Heart left ventricle (tissue), 16 donors: Measurements from ENCODE around the gene PDE6B. TPM values are rescaled to one million over a fixed set of nuclear protein-coding genes. Genes with fewer than 3 reads are reported as not detected.

Experiments
- ATAC-seq, 4 donors: fragments of 200-7000 bp; cut with Tn5 transposase; one replicate each; pipeline ENCODE4 v1.9.1; 2020 to 2022; ENCODE audit warnings: moderate library complexity in 4 of 4, mild to moderate bottlenecking in 3 of 4, moderate number of reproducible peaks in 1 of 4
- DNase-seq, 5 donors: peaks; one replicate each; pipeline ENCODE4 v3.0.0-alpha.2; 2020
- H3K27ac ChIP-seq, 12 donors: fragments of 200-600 bp; sonication (generic) in 4 of 12; one replicate each; pipeline versions ENCODE4 v1.5.0 to v1.8.0; 2016 to 2022; ENCODE audit warnings: mild to moderate bottlenecking in 2 of 12
- H3K27me3 ChIP-seq, 9 donors: fragments of 200-600 bp; sonication (generic) in 2 of 9; one replicate each; pipeline versions ENCODE4 v1.5.1 to v1.8.0; 2016 to 2022; ENCODE audit warnings: mild to moderate bottlenecking in 3 of 9
- H3K36me3 ChIP-seq, 9 donors: fragments of 200-600 bp; sonication (generic) in 2 of 9; one replicate each; pipeline versions ENCODE4 v1.5.0 to v1.8.0; 2018 to 2022; ENCODE audit warnings: mild to moderate bottlenecking in 2 of 9
- H3K4me1 ChIP-seq, 12 donors: fragments of 200-600 bp; sonication (generic) in 4 of 12; one replicate each; pipeline versions ENCODE4 v1.5.0 to v1.8.0; 2016 to 2022; ENCODE audit warnings: mild to moderate bottlenecking in 3 of 12
- H3K4me3 ChIP-seq, 12 donors: fragments of 200-600 bp; sonication (generic) in 4 of 12; one replicate each; pipeline versions ENCODE4 v1.5.0 to v1.8.0; 2017 to 2022; ENCODE audit warnings: mild to moderate bottlenecking in 9 of 12, moderate library complexity in 4 of 12
- H3K9me3 ChIP-seq, 12 donors: fragments of 200-600 bp; sonication (generic) in 4 of 12; one replicate each; pipeline versions ENCODE4 v1.5.0 to v1.8.0; 2016 to 2022; ENCODE audit warnings: mild to moderate bottlenecking in 1 of 12
- POLR2A ChIP-seq, 2 donors: fragments of 450-650 bp; IDR thresholded peaks; one replicate each; pipeline ENCODE4 v1.6.1; 2017; ENCODE audit warnings: antibody characterized with exemption in 2 of 2, mild to moderate bottlenecking in 2 of 2, moderate library complexity in 2 of 2
- WGBS, 4 donors: extraction: QIAGEN DNeasy Blood & Tissue Kit in 2 of 4; methylation state at CpG; one replicate each; pipeline versions ENCODE4 v1.1.5 to v1.1.7; 2013 to 2018; 5-methylcytosine and 5-hydroxymethylcytosine counted together
- intact Hi-C, 10 donors: fragments of 100-400 bp; cut with DNase I; formaldehyde crosslinking; loops; one replicate each; pipeline versions ENCODE4 v1.11.1 to v1.14.2; 2022
- polyA plus RNA-seq, 2 donors: library from polyadenylated mRNA; stranded (reverse); fragments of 200-250 nt; gene quantifications; one replicate each; pipeline ENCODE4 v1.2.3, GENCODE V29; 2013
- total RNA-seq, 9 donors: library from RNA; depleted of rRNA in 2 of 9; stranded (reverse); fragments of >200 nt in 2 of 9; fragmentation: NEBNext Ultra II Directional in 3 of 9; extraction: Animal tissue kit (Norgen Biotek cat#: 25700) in 3 of 9; gene quantifications; one replicate each; pipeline versions ENCODE4 v1.1.0 to v1.2.4, GENCODE V29; 2016 to 2023
- TF ChIP-seq, protein P1 (sequence below), 12 donors: fragments of 200-600 bp; sonication (generic) in 4 of 12; IDR thresholded peaks; one replicate each; pipeline versions ENCODE4 v1.5.0 to v1.8.0; 2018 to 2022; ENCODE audit warnings: antibody characterized with exemption in 12 of 12, mild to moderate bottlenecking in 5 of 12
- donor health status: ischemic (EF 13 %, LVEDD 7.1; RV severe dilation, severe dysfunction).
- donor health status: healthy with polysubstance abuse.
- donor health status: DM: no; HTN: yes; CAD: no.
- donor health status: DM: no; HTN: no; CAD: no.
- donor health status: ischemic (EF 25% LVEDD 6.9; RV normal size, moderate dysfunction).
- donor health status: ischemic (EF 25% LVEDD 5.7; RV mildly dilated, moderate dysfunction).
- donor health status: healthy.
- donor health status: DM: yes; HTN: yes; CAD: no.
- donor health status: ischemic (EF 35%, LVEDD 5.7; RV mildly dilated, moderate dysfunction).
- donor health status: nonischemic (EF 11% LVEDD 7.7; RV severe dilation, severe dysfunction).
- donor health status: DM: yes; HTN: yes; CAD: no.
- donor health status: PGD.
- donor health status: ischemic (EF 29% LVEDD 5.4; RV normal size, mild dysfunction).
- donor health status: nonischemic (EF 23%, LVEDD 6.1; RV moderate dilation, normal function).

Gene PDE6B
- total and polyA plus RNA-seq, 11 donors = 0.61 to 8.4 (median 3.5) TPM

DNA sequence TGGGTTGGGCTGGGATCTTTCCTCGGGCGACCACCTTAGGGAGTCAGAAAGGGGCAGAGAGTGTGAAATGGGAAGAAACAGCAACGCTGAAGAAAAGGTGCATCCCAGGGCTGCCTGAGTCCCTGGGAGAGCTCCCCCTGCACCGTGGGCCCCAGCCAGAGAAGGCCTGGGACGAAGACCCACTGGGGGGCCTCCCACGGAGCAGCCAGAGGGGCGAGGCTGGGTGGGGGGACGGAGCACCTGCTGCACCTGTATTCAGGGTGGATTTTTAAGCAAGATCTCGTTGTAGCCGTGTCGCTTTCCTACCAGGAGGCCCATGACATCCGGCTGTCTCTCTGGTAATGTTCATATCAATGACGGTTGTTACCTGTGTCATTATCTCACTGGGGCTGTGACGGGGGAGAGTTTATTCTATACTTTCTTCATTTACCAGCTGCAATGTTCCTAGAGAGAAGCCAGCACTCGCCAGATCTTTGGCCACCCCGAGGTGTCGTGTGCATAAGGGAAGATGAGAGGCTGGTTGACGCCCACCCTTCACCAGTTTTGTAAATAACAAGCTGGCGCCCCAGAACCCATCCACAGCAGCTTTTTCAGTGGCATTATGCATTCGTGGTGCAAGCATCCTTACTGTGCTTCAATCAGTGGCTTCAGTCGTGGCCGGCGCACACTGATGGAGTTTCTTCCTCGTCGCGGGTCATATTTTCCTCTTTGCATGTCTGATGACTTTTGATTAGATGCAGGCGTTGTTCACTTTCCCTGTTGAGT lies 74.6 kb downstream of the PDE6B start:
- no peak for TF ChIP-seq POLR2A (IDR thresholded peaks at IDR 0.05)
- TF ChIP-seq, protein P1, sequence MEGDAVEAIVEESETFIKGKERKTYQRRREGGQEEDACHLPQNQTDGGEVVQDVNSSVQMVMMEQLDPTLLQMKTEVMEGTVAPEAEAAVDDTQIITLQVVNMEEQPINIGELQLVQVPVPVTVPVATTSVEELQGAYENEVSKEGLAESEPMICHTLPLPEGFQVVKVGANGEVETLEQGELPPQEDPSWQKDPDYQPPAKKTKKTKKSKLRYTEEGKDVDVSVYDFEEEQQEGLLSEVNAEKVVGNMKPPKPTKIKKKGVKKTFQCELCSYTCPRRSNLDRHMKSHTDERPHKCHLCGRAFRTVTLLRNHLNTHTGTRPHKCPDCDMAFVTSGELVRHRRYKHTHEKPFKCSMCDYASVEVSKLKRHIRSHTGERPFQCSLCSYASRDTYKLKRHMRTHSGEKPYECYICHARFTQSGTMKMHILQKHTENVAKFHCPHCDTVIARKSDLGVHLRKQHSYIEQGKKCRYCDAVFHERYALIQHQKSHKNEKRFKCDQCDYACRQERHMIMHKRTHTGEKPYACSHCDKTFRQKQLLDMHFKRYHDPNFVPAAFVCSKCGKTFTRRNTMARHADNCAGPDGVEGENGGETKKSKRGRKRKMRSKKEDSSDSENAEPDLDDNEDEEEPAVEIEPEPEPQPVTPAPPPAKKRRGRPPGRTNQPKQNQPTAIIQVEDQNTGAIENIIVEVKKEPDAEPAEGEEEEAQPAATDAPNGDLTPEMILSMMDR (IDR thresholded peaks at IDR 0.05) = no peak
- no peaks in the 10 kb centered on the region for H3K27me3 ChIP-seq
- no peak overlapping the region for H3K4me3 ChIP-seq
- H3K4me1 ChIP-seq = peaks cover 0 to 15% (median 0%) of the 10 kb centered on the region in 12 donors
- intact Hi-C loops = no loop called here
- H3K27ac ChIP-seq = peak overlapping the region in 1 of 12 donors; percentile 73
- ATAC-seq (no peak), DNase-seq (peak in 1 of 5 donors; percentile 9)
- no peaks in the 10 kb centered on the region for H3K36me3 ChIP-seq
- 83 to 85% (median 83%) methylated on average over 27 of the region's 27 CpGs for WGBS, 4 donors
- H3K9me3 ChIP-seq = no peaks in the 10 kb centered on the region

DNA sequence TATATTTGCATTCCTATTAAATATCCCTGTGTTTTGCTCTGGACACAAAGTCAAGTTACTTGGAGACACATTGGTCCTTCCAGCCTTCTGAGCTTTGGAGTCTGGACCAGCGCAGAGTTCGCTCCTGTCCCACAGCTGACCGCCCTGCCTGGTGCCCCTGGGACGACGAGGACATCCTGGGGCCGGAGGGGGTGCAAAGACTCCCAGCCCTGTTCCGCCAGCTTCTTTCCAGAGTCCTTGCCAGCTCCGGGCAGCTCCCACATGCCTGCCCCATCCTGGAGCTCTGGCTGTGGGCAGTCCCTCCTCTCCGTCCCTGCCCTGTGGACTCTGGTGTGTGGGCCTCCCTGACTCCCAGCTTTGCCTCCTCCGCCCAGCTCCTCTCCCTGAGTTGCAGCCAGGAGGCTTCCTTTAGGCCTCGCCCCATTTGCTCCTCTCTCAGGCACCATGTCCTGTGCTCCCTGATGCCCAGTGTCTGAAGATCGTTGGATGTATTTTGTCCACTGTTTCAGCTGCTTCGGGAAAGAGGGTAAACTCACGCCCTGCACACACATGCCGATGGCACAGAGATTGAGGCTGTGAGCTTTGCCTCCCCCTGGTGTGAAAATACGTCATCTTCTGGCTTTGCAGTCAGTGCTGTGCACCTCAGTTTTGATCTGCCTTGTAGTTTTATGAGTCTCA lies 75.4 kb downstream of the PDE6B start:
- intact Hi-C loops = no loop called here
- no peaks in the 10 kb centered on the region for H3K27me3 ChIP-seq
- H3K9me3 ChIP-seq = no peaks in the 10 kb centered on the region
- no peaks in the 10 kb centered on the region for H3K36me3 ChIP-seq
- WGBS, 4 donors = 66 to 76% (median 72%) methylated on average over 15 to 16 of the region's 16 CpGs
- DNase-seq (peak in 1 of 5 donors; percentile 10), ATAC-seq (no peak)
- TF ChIP-seq, protein P1 (IDR thresholded peaks at IDR 0.05) = no peak
- no peak for TF ChIP-seq POLR2A (IDR thresholded peaks at IDR 0.05)
- no peak overlapping the region for H3K27ac ChIP-seq
- H3K4me3 ChIP-seq = no peak overlapping the region
- H3K4me1 ChIP-seq = peaks cover 0 to 15% (median 0%) of the 10 kb centered on the region in 12 donors

DNA sequence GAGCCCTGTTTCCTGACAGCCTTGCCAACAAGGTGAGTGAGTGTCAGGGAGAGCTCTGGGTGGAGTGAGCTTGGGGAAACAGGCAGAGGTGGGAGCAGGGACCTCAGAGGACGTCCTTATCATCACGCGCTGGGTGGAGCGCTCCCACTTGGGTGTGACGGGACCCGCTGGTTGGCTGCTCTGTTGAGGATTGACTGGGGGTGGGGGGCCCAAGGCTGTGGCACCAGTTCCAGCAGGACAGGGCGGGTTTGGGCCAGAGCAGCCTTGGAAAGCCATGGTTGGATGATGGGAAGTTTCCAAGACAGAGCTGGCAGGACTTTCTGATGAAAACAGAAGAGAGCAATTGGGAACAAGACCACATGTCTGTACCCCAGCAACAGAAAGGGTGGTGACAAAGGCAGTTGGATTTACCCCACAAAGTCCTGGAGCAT lies 77.3 kb downstream of the PDE6B start:
- 57 to 64% (median 63%) methylated on average over 7 of the region's 7 CpGs for WGBS, 4 donors

More for the DNA sequence above, 77.3 kb downstream of the PDE6B start:
- H3K36me3 ChIP-seq = no peaks in the 10 kb centered on the region
- H3K4me3 ChIP-seq = no peak overlapping the region
- H3K4me1 ChIP-seq = peaks cover 4 to 22% (median 7%) of the 10 kb centered on the region in 12 donors
- H3K27me3 ChIP-seq = no peaks in the 10 kb centered on the region
- intact Hi-C loops = no loop called here
- no peak for ATAC-seq
- no peak overlapping the region for H3K27ac ChIP-seq
- peak in 1 of 5 donors; percentile 12 for DNase-seq
- H3K9me3 ChIP-seq = no peaks in the 10 kb centered on the region
- no peak for TF ChIP-seq POLR2A (IDR thresholded peaks at IDR 0.05)
- TF ChIP-seq, protein P1 (IDR thresholded peaks at IDR 0.05) = no peak
